ENCODE data around the gene MKRN1.
"Not testable (repeated sequence)": the region's sequence is repeated elsewhere in the genome, so short reads cannot be mapped to it uniquely, and the experiment has no call there.

Gene MKRN1

GRCh38 chr7:140479739-140480084, 407 bp upstream of the MKRN1 start:
- DNase-seq (ENCODE audit: low read depth) = no peak

GRCh38 chr7:140478246-140479061, 851 bp downstream of the MKRN1 start:
- Histone ChIP-seq H3K9me3 (ENCODE audit: control insufficient read depth, low read length) (no peaks in the 10 kb centered on the region), H3K9ac (ENCODE audit: low read length) (peak overlapping the region; percentile 90), H3K4me1 (ENCODE audit: control insufficient read depth, insufficient read depth, low read length) (peaks cover 7% of the 10 kb centered on the region), H3K36me3 (ENCODE audit: control insufficient read depth, insufficient read depth, low read length, severe bottlenecking) (no peaks in the 10 kb centered on the region), H3K4me3 (ENCODE audit: low read length) (peak overlapping the region; percentile 92), H3K27me3 (replicated peaks; ENCODE audit: control insufficient read depth, insufficient read depth, low read length) (no peaks in the 10 kb centered on the region)
- DNase-seq (ENCODE audit: low read depth) = peak; percentile 75

More at GRCh38 chr7:140479739-140480084, 407 bp upstream of the MKRN1 start:
- no peaks in the 10 kb centered on the region for H3K27me3 ChIP-seq (replicated peaks; ENCODE audit: control insufficient read depth, insufficient read depth, low read length)
- H3K4me3 ChIP-seq (ENCODE audit: low read length) = peak overlapping the region; percentile 92
- peaks cover 7% of the 10 kb centered on the region for H3K4me1 ChIP-seq (ENCODE audit: control insufficient read depth, insufficient read depth, low read length)
- no peaks in the 10 kb centered on the region for H3K9me3 ChIP-seq (ENCODE audit: control insufficient read depth, low read length)
- H3K9ac ChIP-seq (ENCODE audit: low read length) = peak overlapping the region; percentile 90
- no peaks in the 10 kb centered on the region for H3K36me3 ChIP-seq (ENCODE audit: control insufficient read depth, insufficient read depth, low read length, severe bottlenecking)

DNA sequence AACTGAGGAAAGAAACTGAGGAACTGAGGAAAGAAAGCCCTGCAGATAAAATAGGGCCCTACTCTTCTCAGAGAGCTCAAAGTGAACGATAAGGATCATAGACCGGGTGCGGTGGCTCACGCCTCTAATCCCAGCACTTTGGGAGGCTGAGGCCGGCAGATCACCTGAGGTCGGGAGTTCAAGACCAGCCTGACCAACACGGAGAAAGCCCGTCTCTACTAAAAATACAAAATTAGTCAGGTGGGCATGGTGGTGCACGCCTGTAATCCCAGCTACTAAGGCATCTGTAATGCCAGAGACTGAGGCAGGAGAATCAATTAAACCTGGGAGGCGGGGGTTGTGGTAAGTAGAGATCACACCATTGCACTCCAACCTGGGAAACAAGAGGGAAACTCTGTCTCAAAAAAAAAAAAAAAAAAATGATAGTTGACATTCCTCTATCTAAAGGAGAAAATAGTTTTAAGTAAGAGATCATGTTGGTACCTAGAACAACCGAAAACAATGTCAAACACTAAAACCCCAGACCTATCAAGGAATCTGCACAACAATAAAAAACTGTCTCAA, 2.5 kb downstream of the MKRN1 start:
- Histone ChIP-seq H3K4me1 (ENCODE audit: control insufficient read depth, insufficient read depth, low read length) (peaks cover 7% of the 10 kb centered on the region), H3K27me3 (replicated peaks; ENCODE audit: control insufficient read depth, insufficient read depth, low read length) (no peaks in the 10 kb centered on the region), H3K4me3 (ENCODE audit: low read length) (peak overlapping the region; percentile 37), H3K9ac (ENCODE audit: low read length) (peak overlapping the region; percentile 54), H3K9me3 (ENCODE audit: control insufficient read depth, low read length) (no peaks in the 10 kb centered on the region), H3K36me3 (ENCODE audit: control insufficient read depth, insufficient read depth, low read length, severe bottlenecking) (no peaks in the 10 kb centered on the region)
- no peak for DNase-seq (ENCODE audit: low read depth)

GRCh38 chr7:140475747-140476333, 3.5 kb downstream of the MKRN1 start:
- H3K9me3 ChIP-seq (ENCODE audit: control insufficient read depth, low read length) = no peaks in the 10 kb centered on the region
- peak; percentile 77 for DNase-seq (ENCODE audit: low read depth)
- peaks cover 6% of the 10 kb centered on the region for H3K36me3 ChIP-seq (ENCODE audit: control insufficient read depth, insufficient read depth, low read length, severe bottlenecking)
- H3K4me1 ChIP-seq (ENCODE audit: control insufficient read depth, insufficient read depth, low read length) = peaks cover 7% of the 10 kb centered on the region
- H3K9ac ChIP-seq (ENCODE audit: low read length) = no peak overlapping the region
- H3K27me3 ChIP-seq (replicated peaks; ENCODE audit: control insufficient read depth, insufficient read depth, low read length) = no peaks in the 10 kb centered on the region
- no peak overlapping the region for H3K4me3 ChIP-seq (ENCODE audit: low read length)

GRCh38 chr7:140463111-140463510, 16.2 kb downstream of the MKRN1 start:
- H3K9me3 ChIP-seq (ENCODE audit: control insufficient read depth, low read length) = no peaks in the 10 kb centered on the region
- H3K27me3 ChIP-seq (replicated peaks; ENCODE audit: control insufficient read depth, insufficient read depth, low read length) = no peaks in the 10 kb centered on the region
- peaks cover 52% of the 10 kb centered on the region for H3K36me3 ChIP-seq (ENCODE audit: control insufficient read depth, insufficient read depth, low read length, severe bottlenecking)
- no peak overlapping the region for H3K4me3 ChIP-seq (ENCODE audit: low read length)
- no peaks in the 10 kb centered on the region for H3K4me1 ChIP-seq (ENCODE audit: control insufficient read depth, insufficient read depth, low read length)
- no peak overlapping the region for H3K9ac ChIP-seq (ENCODE audit: low read length)
- DNase-seq (ENCODE audit: low read depth) = no peak

DNA sequence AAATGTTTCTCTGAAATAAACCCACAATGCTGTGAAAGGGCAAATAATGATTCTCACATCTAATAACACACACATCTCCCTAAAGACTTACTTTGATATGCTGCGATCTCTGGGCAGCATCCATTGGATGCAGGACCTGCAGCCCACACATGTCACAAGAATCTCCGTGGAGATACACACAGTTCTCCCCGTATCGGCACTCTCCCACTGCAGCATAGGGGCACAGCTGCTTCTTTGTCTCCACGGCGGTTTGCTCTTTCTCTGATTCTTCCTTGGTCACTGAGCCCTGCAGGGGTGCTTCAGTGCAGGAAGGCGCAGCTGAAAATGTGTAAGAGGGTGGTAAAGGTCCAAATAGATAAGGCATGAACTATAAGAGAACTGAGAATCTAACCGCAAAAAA, 20.4 kb downstream of the MKRN1 start:
- no peaks in the 10 kb centered on the region for H3K4me1 ChIP-seq (ENCODE audit: control insufficient read depth, insufficient read depth, low read length)
- H3K27me3 ChIP-seq (replicated peaks; ENCODE audit: control insufficient read depth, insufficient read depth, low read length) = no peaks in the 10 kb centered on the region
- no peak for DNase-seq (ENCODE audit: low read depth)
- H3K4me3 ChIP-seq (ENCODE audit: low read length) = no peak overlapping the region
- no peak overlapping the region for H3K9ac ChIP-seq (ENCODE audit: low read length)
- no peaks in the 10 kb centered on the region for H3K9me3 ChIP-seq (ENCODE audit: control insufficient read depth, low read length)
- H3K36me3 ChIP-seq (ENCODE audit: control insufficient read depth, insufficient read depth, low read length, severe bottlenecking) = peaks cover 68% of the 10 kb centered on the region

DNA sequence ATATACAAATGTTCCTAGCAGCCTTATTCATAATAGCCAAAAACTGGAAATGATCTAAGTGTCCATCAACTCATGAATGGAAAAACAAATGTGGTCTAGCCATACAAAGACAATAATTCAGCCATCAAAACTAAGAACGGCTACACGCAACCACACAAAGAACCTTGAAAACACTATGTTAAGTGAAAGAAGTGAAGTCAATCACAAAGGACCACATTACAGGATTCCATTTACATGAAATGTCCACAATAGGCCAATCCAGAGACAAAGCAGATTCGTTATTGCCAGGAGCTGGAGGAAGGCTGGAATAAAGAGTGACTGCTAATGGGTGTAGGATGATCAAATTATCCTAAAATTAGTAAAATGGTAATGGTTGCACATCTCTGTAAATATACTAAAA, 21.1 kb downstream of the MKRN1 start:
- no peak overlapping the region for H3K4me3 ChIP-seq (ENCODE audit: low read length)
- H3K4me1 ChIP-seq (ENCODE audit: control insufficient read depth, insufficient read depth, low read length) = no peaks in the 10 kb centered on the region
- H3K9me3 ChIP-seq (ENCODE audit: control insufficient read depth, low read length) = no peaks in the 10 kb centered on the region
- no peaks in the 10 kb centered on the region for H3K27me3 ChIP-seq (replicated peaks; ENCODE audit: control insufficient read depth, insufficient read depth, low read length)
- no peak overlapping the region for H3K9ac ChIP-seq (ENCODE audit: low read length)
- DNase-seq (ENCODE audit: low read depth) = no peak
- H3K36me3 ChIP-seq (ENCODE audit: control insufficient read depth, insufficient read depth, low read length, severe bottlenecking) = peaks cover 69% of the 10 kb centered on the region

- H3K36me3 ChIP-seq (ENCODE audit: control insufficient read depth, insufficient read depth, low read length, severe bottlenecking) = peaks cover 71% of the 10 kb centered on the region
- H3K9ac ChIP-seq (ENCODE audit: low read length) = no peak overlapping the region
- no peaks in the 10 kb centered on the region for H3K9me3 ChIP-seq (ENCODE audit: control insufficient read depth, low read length)
- no peaks in the 10 kb centered on the region for H3K27me3 ChIP-seq (replicated peaks; ENCODE audit: control insufficient read depth, insufficient read depth, low read length)
- H3K4me3 ChIP-seq (ENCODE audit: low read length) = no peak overlapping the region
- DNase-seq (ENCODE audit: low read depth) = no peak
- H3K4me1 ChIP-seq (ENCODE audit: control insufficient read depth, insufficient read depth, low read length) = no peaks in the 10 kb centered on the region
Observed at GRCh38 chr7:140456551-140457051, 22.7 kb downstream of the MKRN1 start.

GRCh38 chr7:140455743-140456142, 23.6 kb downstream of the MKRN1 start:
- DNase-seq (ENCODE audit: low read depth) = no peak
- Histone ChIP-seq H3K9ac (ENCODE audit: low read length) (no peak overlapping the region), H3K4me3 (ENCODE audit: low read length) (no peak overlapping the region), H3K4me1 (ENCODE audit: control insufficient read depth, insufficient read depth, low read length) (no peaks in the 10 kb centered on the region), H3K27me3 (replicated peaks; ENCODE audit: control insufficient read depth, insufficient read depth, low read length) (no peaks in the 10 kb centered on the region), H3K9me3 (ENCODE audit: control insufficient read depth, low read length) (no peaks in the 10 kb centered on the region), H3K36me3 (ENCODE audit: control insufficient read depth, insufficient read depth, low read length, severe bottlenecking) (peaks cover 62% of the 10 kb centered on the region)

DNA sequence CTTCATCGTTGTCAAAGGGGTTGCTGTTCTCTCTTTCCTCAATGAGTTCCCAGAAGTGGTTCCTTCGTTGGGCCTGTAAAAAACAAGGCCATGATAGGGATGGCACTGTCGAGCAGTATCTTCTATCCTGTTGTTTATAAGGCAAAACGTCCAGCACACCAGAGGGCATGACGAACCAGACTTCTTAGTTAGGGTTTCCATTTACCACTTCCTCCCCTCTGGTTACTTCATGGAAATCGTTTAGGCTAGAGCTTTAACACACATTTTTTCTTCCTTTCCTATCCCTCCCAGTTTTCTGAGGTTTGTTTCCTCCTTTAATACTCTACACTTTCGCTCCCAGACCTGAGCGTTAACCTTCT, 24.7 kb downstream of the MKRN1 start:
- Histone ChIP-seq H3K9ac (ENCODE audit: low read length) (no peak overlapping the region), H3K9me3 (ENCODE audit: control insufficient read depth, low read length) (no peaks in the 10 kb centered on the region), H3K27me3 (replicated peaks; ENCODE audit: control insufficient read depth, insufficient read depth, low read length) (no peaks in the 10 kb centered on the region), H3K36me3 (ENCODE audit: control insufficient read depth, insufficient read depth, low read length, severe bottlenecking) (peaks cover 56% of the 10 kb centered on the region), H3K4me1 (ENCODE audit: control insufficient read depth, insufficient read depth, low read length) (no peaks in the 10 kb centered on the region), H3K4me3 (ENCODE audit: low read length) (no peak overlapping the region)
- DNase-seq (ENCODE audit: low read depth) = no peak

GRCh38 chr7:140453785-140454656, 25.3 kb downstream of the MKRN1 start:
- H3K4me3 ChIP-seq (ENCODE audit: low read length); DNase-seq (ENCODE audit: low read depth); H3K9ac ChIP-seq (ENCODE audit: low read length); H3K9me3 ChIP-seq (ENCODE audit: control insufficient read depth, low read length); H3K4me1 ChIP-seq (ENCODE audit: control insufficient read depth, insufficient read depth, low read length); H3K27me3 ChIP-seq (replicated peaks; ENCODE audit: control insufficient read depth, insufficient read depth, low read length): not testable (repeated sequence)
- H3K36me3 ChIP-seq (ENCODE audit: control insufficient read depth, insufficient read depth, low read length, severe bottlenecking) = peaks cover 50% of the 10 kb centered on the region
